ENCODE results near the gene DGKI. TPM values are rescaled to one million over a fixed set of nuclear protein-coding genes. Genes with fewer than 3 reads are reported as not detected.

The DGKI gene
- total and polyA plus RNA-seq, 9 of the 15 experiments (the other 6 are each of a cell fraction or from before 2014, with no cell fraction given): 0.11 to 0.54 (median 0.15) TPM; not detected in 5

GRCh38 chr7:137873524-137873923 lies 26.8 kb upstream of the DGKI start (continued):
- TF ChIP-seq, protein P1, sequence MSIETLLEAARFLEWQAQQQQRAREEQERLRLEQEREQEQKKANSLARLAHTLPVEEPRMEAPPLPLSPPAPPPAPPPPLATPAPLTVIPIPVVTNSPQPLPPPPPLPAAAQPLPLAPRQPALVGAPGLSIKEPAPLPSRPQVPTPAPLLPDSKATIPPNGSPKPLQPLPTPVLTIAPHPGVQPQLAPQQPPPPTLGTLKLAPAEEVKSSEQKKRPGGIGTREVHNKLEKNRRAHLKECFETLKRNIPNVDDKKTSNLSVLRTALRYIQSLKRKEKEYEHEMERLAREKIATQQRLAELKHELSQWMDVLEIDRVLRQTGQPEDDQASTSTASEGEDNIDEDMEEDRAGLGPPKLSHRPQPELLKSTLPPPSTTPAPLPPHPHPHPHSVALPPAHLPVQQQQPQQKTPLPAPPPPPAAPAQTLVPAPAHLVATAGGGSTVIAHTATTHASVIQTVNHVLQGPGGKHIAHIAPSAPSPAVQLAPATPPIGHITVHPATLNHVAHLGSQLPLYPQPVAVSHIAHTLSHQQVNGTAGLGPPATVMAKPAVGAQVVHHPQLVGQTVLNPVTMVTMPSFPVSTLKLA (conservative IDR thresholded peaks at IDR 0.05): no peak

GRCh38 chr7:137871170-137871915 lies 24.6 kb upstream of the DGKI start:
- no peak for FAIRE-seq
- POLR2A ChIA-PET: interaction anchor here (1.2 kb wide), 1 partner anchor 10 kb away, joined by 4 read pairs; no protein-coding TSS in a partner anchor

More at GRCh38 chr7:137871170-137871915, 24.6 kb upstream of the DGKI start:
- no peak overlapping the region for H3K27ac ChIP-seq (ENCODE audit: extremely low read depth, low read depth, low read length)
- no TSS peak for BruUV-seq (replicated peaks)
- no peaks in the 10 kb centered on the region for H3K79me2 ChIP-seq (ENCODE audit: control insufficient read depth, insufficient read depth, low read length)
- no peaks in the 10 kb centered on the region for H3K9me1 ChIP-seq (ENCODE audit: control insufficient read depth, insufficient read depth, low read length)
- CTCF ChIA-PET (ENCODE audit: low intra/inter-chr PET ratio): no interaction called here
- peak; percentile 51 for ATAC-seq
- no peaks in the 10 kb centered on the region; the same call in 1 of the 2 replicates for H3K9me3 ChIP-seq (replicated peaks; ENCODE audit: control insufficient read depth, insufficient read depth, low read depth, low read length)
- no peak overlapping the region for H3K4me2 ChIP-seq (ENCODE audit: insufficient read depth, low read length)
- H2AFZ ChIP-seq (ENCODE audit: low read depth, low read length): no peak overlapping the region
- H3K27me3 ChIP-seq (ENCODE audit: control insufficient read depth in 2 of 2, insufficient read depth in 2 of 2, low read length in 2 of 2): no peaks in the 10 kb centered on the region
- DNase-seq (ENCODE audit: extremely low read depth in 1 of 4, low spot score in 3 of 4): no peak
- H3K4me3 ChIP-seq: no peak overlapping the region
- in situ Hi-C loops (cut with MboI) (no loop called here), intact Hi-C loops (cut with micrococcal nuclease) (no loop called here)
- no peaks in the 10 kb centered on the region for H4K20me1 ChIP-seq (replicated peaks; ENCODE audit: control insufficient read depth, insufficient read depth, low read length)
- no peaks in the 10 kb centered on the region for H3K4me1 ChIP-seq (replicated peaks in 1 of 2; ENCODE audit: control insufficient read depth in 2 of 2, insufficient read depth in 2 of 2, low read length in 2 of 2)
- TF ChIP-seq HDAC6 (IDR thresholded peaks at IDR 0.05; ENCODE audit: low read depth, low read length) (0 out of 2 replicates have a peak, but pooled peaks have one; percentile 23), ZNF431 (CRISPR knock-in tag; IDR thresholded peaks at IDR 0.05) (no peak), HMG20B (CRISPR knock-in tag; IDR thresholded peaks at IDR 0.05) (no peak), ZBTB17 (CRISPR knock-in tag; IDR thresholded peaks at IDR 0.05) (peak; percentile 67; the same call in 1 of the 2 replicates), KDM4B (IDR thresholded peaks at IDR 0.05; ENCODE audit: borderline replicate concordance in 2 of 2, low read depth in 1 of 2) (no peak), SIX5 (IDR thresholded peaks at IDR 0.05; ENCODE audit: borderline replicate concordance in 1 of 2, insufficient read depth in 1 of 2, low read depth in 1 of 2, low read length in 2 of 2) (no peak), MCM7 (IDR thresholded peaks at IDR 0.05) (no peak), POLR2A (conservative IDR thresholded peaks at IDR 0.05) (0 out of 2 replicates have a peak, but pooled peaks have one; percentile 24), CTCFL (IDR thresholded peaks at IDR 0.05; ENCODE audit: borderline replicate concordance, insufficient read depth, low read depth, low read length, poor library complexity, severe bottlenecking) (no peak)
- TF ChIP-seq, protein P2, sequence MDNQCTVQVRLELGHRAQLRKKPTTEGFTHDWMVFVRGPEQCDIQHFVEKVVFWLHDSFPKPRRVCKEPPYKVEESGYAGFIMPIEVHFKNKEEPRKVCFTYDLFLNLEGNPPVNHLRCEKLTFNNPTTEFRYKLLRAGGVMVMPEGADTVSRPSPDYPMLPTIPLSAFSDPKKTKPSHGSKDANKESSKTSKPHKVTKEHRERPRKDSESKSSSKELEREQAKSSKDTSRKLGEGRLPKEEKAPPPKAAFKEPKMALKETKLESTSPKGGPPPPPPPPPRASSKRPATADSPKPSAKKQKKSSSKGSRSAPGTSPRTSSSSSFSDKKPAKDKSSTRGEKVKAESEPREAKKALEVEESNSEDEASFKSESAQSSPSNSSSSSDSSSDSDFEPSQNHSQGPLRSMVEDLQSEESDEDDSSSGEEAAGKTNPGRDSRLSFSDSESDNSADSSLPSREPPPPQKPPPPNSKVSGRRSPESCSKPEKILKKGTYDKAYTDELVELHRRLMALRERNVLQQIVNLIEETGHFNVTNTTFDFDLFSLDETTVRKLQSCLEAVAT (IDR thresholded peaks at IDR 0.05): peak in 1 of 2 experiments; percentile 84; a peak in 2 of 4 replicates
- TF ChIP-seq, protein P3, sequence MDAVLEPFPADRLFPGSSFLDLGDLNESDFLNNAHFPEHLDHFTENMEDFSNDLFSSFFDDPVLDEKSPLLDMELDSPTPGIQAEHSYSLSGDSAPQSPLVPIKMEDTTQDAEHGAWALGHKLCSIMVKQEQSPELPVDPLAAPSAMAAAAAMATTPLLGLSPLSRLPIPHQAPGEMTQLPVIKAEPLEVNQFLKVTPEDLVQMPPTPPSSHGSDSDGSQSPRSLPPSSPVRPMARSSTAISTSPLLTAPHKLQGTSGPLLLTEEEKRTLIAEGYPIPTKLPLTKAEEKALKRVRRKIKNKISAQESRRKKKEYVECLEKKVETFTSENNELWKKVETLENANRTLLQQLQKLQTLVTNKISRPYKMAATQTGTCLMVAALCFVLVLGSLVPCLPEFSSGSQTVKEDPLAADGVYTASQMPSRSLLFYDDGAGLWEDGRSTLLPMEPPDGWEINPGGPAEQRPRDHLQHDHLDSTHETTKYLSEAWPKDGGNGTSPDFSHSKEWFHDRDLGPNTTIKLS (IDR thresholded peaks at IDR 0.05; ENCODE audit: borderline replicate concordance, low read depth): no peak
- WGBS (ENCODE audit: insufficient coverage, low coverage, missing lambda C conversion rate): 60% methylated on average over 7 of the region's 7 CpGs
- H3K36me3 ChIP-seq (ENCODE audit: control insufficient read depth, insufficient read depth, low read length): peaks cover 21% of the 10 kb centered on the region; the same call in 2 of the 3 replicates
- no peak overlapping the region for H3K9ac ChIP-seq (ENCODE audit: insufficient read depth in 1 of 2, low read depth in 2 of 2, low read length in 2 of 2)
